Endometrium (tissue), 2 donors: ENCODE data around the gene EPYC.

Experiments
- FAIRE-seq: peaks from 2 replicates; lab custom pipeline; 2012; peaks lifted over from hg19 to GRCh38; lab: Jason Lieb, UNC
- donor health status: control.
- donor health status: control.

EPYC gene

DNA sequence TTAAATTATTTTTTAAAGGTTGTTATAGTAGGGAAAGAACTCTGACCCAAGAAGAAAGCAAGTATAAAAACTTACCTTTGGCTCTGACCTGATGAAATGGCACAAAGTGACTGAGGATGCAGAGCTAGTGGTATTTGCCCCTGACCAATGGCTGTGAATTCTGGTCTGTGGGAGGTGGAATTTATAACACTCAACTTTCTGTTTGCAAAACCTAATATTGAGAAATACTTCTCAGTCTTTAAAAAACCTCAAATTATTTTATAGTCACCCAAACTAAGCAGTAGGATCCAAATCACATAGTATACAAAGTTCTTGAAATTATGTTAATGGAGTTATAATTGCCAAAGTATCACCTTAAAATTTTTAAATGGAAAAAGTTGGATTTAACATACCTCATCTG lies at the start of gene EPYC:
Gene EPYC (minus strand): TSS at position 101 of the 400 bp plus-strand sequence. CDS start 2,407 bp downstream, outside the sequence.
- FAIRE-seq = no peak

- FAIRE-seq = peak; percentile 94
Observed at GRCh38 chr12:91053951-91054715, 49.4 kb upstream of the EPYC start.

DNA sequence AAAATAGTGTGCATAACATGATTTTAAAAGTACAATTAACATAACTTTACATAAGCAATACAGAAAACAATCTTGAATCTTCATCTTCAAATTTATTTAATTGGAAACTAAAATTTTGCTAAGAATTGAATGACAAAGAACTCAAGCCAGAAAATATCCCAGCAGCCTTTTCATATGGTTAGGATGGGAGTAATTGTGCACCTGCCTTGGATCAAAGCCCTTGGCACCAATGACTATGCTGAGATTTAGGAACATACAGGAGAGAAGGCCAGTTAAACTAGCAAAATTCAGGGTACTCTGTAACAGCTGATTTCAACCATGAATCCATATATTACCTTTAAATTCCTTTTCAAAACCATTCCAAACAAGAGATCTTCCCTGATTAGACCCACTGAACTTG lies 47.3 kb upstream of the EPYC start:
- no peak for FAIRE-seq

GRCh38 chr12:91044586-91044985 lies 39.8 kb upstream of the EPYC start:
- FAIRE-seq = peak; percentile 51

- FAIRE-seq = no peak
Observed at GRCh38 chr12:91043408-91043807, 38.6 kb upstream of the EPYC start.

DNA sequence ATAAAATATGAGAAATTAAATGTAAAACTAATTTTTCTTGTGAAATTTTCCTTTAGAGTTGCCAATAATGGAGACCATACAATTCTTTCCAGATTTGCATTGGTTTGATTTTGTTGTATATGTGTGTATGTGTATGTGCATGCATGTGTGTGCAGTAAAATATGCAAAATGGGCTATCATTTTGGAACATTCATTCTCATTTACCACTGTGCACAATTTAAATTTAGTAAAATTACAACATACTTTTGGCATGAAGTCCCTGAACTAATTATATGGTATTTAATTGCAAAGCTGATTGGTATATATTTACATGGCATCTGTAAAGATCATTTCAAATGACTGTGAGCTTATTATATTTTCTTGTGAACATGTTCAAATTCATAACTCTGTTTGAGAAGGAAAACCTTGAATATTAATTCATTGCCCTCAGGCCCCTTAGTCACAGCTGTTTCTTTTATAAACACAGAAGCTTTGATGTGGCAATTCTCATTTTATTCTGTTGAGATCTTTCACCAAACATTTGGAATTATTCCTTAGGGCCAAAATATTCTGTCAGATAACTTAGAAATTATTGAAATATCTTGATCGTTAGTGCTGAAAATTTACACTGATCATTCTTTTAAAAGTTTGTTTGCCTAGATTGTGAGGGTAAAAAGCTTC lies 35.5 kb upstream of the EPYC start:
- FAIRE-seq = peak; percentile 80

- peak; percentile 100 for FAIRE-seq
Observed at GRCh38 chr12:91037276-91037675, 32.5 kb upstream of the EPYC start.

GRCh38 chr12:91033251-91033650 lies 28.5 kb upstream of the EPYC start:
- FAIRE-seq = no peak

DNA sequence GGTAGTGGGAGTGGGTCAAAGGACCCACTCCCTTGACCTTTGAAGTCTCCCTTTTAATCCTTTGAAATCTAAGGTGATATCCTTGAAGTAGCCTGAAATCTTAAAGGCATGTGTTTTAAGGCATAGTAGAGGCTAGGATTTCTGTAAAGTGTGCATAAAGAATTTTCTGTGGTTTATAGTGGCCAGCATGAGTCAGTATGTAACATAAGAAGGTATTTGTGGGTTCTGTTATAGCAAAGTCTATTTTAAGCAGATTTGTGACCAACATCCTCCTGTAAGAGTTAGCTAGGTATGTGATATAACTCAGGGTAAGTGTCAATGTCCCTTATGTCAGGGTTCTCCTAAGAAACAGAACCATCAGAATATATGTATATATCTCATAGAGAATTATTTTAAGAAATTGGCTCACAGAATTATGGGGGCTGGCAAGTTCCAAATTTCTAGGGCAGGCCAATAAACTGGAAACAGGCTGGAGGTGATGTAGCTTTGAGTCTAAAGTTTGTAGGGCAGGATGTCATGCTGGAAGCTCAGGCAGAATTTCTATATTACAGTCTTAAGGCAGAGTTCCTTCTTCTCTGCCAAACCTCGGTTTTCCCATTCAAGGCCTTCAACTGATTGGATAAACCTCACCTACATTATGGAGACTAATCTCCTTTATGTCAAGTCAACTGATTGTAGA lies 18.7 kb upstream of the EPYC start:
- no peak for FAIRE-seq

GRCh38 chr12:91021076-91021475 lies 16.3 kb upstream of the EPYC start:
- FAIRE-seq = no peak

DNA sequence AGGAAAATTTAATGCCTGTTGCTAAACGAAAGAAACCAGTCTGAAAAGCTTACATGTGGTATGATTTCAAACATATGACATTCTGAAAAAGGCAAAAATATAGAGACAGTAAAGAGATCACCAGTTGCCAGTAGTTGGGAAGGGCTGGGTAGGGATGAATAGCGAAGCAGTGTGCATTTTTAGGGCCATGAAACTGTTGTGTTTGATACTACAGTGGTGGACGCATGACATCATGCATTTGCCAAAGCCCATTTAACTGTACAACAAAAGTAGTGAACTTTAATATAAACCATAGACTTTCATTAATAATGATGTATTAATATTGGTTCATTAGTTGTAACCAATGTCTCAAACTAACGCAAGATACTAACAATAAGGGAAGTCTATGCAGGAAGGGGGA lies 14.7 kb upstream of the EPYC start:
- FAIRE-seq = no peak

DNA sequence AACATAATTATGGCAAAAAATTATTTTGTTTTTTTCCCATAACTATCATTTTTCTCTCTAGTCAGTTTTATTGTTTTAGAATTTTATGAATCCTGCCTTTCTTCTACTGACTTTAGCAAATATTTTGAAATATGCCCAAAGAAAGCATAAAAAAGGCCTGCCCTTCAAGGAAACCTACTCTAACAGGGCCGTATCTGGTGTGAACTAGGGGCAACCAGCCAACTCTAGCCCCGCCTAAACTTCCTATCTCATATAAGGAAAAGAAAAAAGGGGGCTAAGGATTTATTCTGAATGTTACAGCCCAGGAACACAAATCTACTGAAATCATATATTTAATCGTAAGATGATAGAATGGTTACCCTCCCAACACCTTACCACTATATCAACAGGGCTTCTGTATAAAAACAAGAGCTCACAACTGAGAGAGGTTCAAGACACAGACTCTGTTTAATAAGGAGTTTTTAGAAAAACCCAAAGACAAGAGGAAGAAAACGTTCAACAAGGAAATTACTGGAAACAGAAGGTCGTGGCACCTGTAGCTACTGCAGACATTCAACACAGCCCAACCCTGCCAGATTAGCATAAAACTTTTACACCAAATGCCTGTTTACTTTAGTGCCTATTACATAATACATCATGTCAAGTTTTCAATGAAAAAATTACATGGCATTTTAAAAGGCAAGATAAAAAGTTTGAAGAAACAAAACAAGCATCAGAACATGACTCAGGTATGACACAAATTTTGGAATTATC lies 12.9 kb upstream of the EPYC start:
- FAIRE-seq = no peak

GRCh38 chr12:91017043-91017442 lies 12.3 kb upstream of the EPYC start:
- no peak for FAIRE-seq

DNA sequence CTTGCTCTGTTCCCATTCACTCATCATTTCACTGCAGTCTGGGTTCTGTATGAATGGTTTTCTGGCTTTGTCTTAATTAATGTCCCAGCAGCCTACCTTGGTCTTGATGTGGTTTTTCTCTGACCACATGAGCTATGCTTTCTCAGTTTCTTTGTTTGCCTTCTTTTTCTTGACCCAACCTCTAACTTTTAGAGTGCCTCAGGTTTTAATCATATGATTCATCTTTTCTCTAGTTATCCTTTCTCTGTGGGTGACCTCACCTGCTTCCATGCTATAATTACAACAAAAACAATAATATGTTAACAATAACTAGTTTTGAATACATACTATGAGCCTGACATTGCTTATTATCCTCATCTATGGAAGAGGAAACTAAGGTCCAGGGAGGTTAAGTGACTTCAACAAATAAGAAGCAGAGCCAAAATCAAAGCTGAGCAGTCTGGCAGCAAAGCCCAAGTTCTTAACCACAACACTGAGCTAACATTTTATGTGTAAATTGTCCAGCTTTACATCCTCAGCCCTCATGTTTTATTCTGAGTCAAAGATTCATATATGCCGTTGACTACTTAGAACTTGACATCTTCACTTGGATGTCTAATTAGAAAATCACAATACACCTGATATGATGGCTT lies 4.7 kb upstream of the EPYC start:
- FAIRE-seq = no peak

GRCh38 chr12:91007531-91008290 lies 2.9 kb upstream of the EPYC start:
- FAIRE-seq = peak; percentile 67

- FAIRE-seq = no peak
Observed at GRCh38 chr12:91003737-91004136, 1.0 kb downstream of the EPYC start.

- FAIRE-seq = no peak
Observed at GRCh38 chr12:91001306-91001705, 3.5 kb downstream of the EPYC start.

GRCh38 chr12:90999966-91000365 lies 4.8 kb downstream of the EPYC start:
- no peak for FAIRE-seq

DNA sequence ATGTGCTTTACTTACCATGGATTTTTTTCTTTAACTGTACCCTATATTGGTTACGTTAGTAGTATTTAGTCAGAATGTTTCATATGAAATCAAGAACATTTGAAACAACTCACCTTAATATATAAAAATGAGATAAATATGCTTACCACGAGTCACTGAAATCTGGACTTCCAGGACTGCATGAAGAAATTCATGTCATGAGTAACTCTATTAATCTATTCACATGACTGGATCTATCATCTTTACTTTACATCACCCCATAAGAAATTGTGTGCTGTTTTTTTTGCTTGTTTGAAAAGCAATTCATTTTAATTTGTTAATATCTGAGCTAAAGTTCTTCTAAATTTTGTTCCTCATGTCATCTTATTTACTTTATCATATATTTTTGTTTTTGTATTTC lies 5.2 kb downstream of the EPYC start:
- no peak for FAIRE-seq

GRCh38 chr12:90995010-90995409 lies 9.8 kb downstream of the EPYC start:
- FAIRE-seq = no peak

GRCh38 chr12:90991952-90992465 lies 12.8 kb downstream of the EPYC start:
- FAIRE-seq = no peak
